NCI-H345 (cell line): ENCODE data around the gene MICAL2.
A peak's percentile ranks its signal among the peaks of the same experiment; 100 is the strongest.

Experiments
- DNase-seq: peaks from one replicate; lab custom pipeline; 2025; lab: John Stamatoyannopoulos, UW

MICAL2 gene

GRCh38 chr11:12211331-12212065 is 101.1 kb downstream of the MICAL2 start:
- DNase-seq, result no peak

GRCh38 chr11:12212174-12212820 is 101.9 kb downstream of the MICAL2 start:
- DNase-seq, result peak; percentile 78

DNA sequence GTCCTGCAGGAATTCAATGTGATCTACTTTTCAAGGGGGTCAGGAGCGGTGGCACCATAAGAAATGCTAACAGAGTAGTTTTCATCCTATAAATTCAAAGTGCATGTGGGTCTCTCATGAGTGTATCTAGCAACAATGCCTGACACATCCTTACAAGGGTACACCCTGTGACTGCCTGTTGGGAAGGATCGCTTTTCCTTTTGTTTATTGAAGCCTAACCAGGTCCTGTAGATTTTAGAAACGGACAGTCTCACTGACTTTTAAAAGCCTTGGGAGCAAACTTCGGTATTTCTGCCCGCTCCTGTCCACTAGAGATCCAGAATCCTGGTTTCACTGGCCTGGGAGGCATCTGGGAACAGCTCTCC is 102.4 kb downstream of the MICAL2 start:
- DNase-seq, result no peak

- no peak for DNase-seq
Measured at GRCh38 chr11:12213883-12214282, 103.5 kb downstream of the MICAL2 start.

GRCh38 chr11:12214751-12215150 is 104.4 kb downstream of the MICAL2 start:
- DNase-seq, result no peak

DNA sequence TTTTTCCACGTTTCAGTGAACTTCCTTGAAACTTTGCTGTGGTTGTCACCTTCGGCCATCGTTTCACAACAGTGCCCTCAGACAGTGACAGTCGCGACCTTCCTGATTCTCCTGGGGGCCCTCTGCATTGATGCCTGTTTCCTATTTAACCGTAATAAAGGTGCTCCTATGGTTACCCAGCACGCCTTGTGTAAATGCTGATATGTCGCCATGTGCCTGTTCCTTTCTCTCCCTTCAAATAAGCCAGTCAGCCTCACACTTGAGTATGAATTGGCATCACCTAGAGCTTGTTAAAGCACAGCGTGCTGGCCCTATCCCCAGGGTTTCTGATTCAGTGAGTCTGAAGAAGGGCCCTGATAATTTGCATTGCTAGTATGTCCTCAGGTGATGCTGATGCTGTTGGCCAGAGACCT is 104.8 kb downstream of the MICAL2 start:
- DNase-seq, result peak; percentile 97

GRCh38 chr11:12216041-12216451 is 105.7 kb downstream of the MICAL2 start:
- DNase-seq, result no peak

DNA sequence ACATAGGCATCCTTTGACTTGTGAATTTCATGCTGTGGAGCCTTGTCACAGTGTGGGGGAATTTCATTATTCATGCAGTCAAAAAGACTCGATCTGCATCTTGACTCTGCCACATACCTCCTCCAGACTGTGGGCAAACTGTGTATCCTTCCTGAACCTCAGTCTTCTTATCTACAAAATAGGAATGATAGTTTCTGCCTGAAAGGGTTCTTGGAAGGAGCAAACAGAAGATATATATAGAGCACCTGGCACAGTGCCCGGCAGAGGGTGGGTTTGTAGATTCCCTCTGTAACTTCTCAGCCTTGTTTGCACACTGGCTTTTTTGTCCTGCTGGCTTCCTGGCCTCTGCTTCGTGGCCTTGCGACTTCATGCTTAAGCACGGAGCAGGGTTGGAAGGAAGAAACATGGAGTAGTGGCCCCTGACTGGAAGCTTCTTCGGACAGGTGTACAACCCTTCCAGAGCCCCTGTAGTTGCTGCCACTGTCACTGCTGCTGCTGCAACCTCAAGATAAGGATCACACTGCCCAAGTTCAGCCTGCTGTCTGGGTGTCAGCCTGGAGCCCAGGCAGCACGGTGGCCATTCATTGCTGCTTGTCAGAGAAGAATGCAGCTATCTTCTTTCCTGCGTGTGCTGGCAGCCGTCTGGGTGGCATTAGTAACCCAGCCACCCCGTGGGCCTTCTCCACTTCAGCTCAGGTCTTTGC is 106.4 kb downstream of the MICAL2 start:
- DNase-seq, result no peak

- no peak for DNase-seq
Measured at GRCh38 chr11:12217879-12218278, 107.5 kb downstream of the MICAL2 start.

GRCh38 chr11:12218909-12219308 is 108.5 kb downstream of the MICAL2 start:
- DNase-seq, result no peak

GRCh38 chr11:12219757-12220156 is 109.4 kb downstream of the MICAL2 start:
- DNase-seq, result no peak

GRCh38 chr11:12220305-12220704 is 109.9 kb downstream of the MICAL2 start:
- DNase-seq, result no peak

- DNase-seq, result no peak
Measured at GRCh38 chr11:12221051-12221535, 110.7 kb downstream of the MICAL2 start.

DNA sequence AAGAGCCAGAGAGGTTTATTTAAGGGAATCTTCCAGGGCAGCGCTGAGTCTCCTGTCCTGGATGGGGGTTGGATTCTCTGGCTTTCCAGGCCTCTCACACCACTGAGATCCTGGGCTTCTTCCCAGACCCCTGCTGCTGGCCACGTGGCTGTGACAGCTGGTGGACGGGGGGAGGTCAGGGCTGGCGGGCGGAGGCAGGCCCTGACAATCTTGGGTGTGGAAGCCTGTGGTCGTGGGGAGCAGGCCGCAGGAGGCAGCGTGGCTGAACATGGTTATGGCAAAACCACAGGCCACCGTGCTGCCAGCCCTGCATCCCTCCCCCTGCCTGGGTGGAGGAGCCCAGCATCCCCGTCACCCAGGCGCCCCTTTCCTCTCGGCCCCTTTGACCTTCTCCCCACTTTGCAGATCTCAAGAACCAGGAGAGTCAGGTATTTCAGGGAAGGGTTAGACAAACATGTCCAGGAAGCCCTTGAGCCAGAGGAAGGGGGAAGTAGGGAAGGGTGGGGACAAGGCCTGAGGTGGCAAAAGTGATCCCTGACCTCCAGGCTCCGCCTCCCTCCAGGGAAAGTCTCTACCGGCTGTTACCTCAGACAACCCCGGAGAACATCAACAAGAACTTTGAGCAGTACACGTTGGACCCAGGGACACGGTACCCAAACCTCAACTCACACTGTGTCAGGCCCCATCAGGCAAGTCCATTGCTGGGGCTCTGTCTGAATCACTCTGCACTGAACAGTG is 111.8 kb downstream of the MICAL2 start:
- no peak for DNase-seq

DNA sequence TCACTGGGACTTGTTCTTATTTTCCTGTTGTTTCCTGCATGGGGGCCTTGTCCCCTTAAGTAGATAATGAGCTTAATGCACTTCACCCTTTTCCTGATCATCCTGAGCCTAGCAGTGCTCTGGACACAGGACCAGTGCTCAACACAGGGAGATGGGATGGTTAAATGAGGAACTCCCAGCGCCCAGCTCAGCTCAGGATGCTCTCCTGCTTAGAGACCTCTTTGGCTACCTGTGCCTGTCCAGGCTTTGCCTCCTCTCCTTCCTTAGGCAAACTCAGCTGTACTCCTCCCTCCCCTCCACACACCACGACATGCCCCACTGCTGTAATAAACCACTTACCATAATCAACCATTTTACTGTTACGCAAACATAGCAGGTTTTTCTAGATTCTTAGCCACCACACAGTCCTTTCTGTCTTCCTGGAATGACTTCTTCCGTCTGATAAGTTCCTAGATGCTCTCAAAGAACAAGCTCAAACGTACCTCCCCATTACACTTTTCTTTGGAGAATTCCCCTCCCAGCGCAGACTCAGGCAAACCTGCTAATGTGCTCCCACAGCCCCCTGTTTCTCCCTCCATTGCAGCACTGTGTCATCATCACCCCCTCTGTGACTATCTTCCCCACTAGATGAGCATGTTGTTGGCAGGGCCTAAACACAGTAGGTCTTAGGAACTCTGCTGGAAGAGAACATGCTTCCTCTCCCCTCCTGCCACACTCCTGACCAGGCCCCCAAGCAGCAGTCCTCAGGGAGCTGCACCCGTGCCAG is 113.6 kb downstream of the MICAL2 start:
- no peak for DNase-seq

DNA sequence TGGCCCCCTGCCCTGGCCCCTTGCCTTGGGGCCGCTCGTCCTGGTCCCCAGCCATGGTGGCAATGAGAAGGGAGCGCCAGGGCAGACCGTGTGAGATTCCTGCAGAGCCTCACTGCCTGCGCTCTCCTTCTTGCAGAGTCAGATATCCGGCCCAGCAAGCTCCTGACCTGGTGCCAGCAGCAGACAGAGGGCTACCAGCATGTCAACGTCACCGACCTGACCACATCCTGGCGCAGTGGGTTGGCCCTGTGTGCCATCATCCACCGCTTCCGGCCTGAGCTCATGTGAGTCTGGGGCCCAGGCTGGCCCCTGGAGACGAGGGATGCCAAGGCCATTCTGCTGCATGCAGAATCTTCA is 114.1 kb downstream of the MICAL2 start:
- no peak for DNase-seq

GRCh38 chr11:12225046-12225739 is 114.8 kb downstream of the MICAL2 start:
- no peak for DNase-seq

GRCh38 chr11:12226093-12226492 is 115.7 kb downstream of the MICAL2 start:
- DNase-seq, result no peak

DNA sequence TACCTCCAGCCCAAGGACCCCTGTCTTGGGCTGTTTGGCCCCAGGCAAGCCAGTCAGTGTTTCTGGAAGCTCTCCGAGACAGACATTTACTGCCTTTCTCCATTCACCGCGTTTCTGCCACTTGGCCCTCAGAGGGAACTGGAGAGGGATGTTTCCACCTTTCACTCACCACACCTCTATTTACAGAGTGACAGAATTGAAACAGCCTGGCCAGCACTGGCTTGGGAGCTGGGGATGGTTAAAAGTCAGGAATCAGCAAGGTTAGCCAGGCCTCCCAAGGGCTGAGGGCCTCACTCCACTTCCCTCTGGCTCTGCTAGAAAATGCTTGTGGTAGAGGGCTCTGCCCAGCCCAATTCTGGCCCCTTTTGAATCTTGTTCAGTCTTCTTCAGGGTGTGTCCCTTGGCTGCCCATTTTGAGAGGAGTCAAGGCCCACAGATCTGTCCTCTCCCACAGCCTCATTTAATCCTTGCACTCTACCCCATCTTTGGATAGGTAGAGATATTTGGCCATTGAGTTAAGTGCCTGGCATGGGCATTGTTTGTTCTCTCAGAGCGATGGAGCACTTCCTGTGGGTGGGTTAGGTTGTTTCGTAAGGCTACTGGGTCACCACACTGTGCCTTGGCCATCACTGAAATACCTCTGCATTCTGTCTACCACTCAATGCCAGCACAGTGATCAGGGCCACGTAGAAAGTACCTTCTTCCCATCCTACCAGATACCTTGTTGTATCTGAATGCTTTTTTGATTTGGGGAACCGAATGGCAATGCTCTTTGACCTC is 119.2 kb downstream of the MICAL2 start:
- no peak for DNase-seq

DNA sequence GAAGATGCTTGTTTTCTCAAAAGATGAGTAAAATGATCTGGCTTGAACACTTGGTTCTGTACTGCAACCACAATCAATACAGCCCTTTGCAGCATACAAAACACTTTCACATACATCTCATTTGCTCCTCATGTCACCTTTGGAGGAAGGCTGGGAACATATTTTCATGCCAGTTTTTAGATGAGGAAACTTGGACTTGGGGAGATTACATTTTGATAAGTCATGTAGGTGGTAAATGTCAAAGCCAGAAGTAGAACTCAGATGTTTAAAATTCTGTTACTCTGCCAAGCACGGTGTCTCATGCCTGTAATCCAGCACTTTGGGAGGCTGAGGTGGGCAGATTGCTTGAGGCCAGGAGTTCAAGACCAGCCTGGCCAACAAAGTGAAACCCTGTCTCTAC is 121.8 kb downstream of the MICAL2 start:
- DNase-seq, result no peak
